Chondrocyte (in vitro differentiated cells): ENCODE measurements around the gene AFAP1. TPM values are rescaled to one million over a fixed set of nuclear protein-coding genes. Genes with fewer than 3 reads are reported as not detected.
A peak's percentile ranks its signal among the peaks of the same experiment; 100 is the strongest.

Source experiments
- DNase-seq: peaks from one replicate; pipeline ENCODE4 v3.0.0; 2021; ENCODE audit warnings: mixed read lengths, low spot score
- H3K27ac Mint-ChIP-seq: one replicate; pipeline ENCODE4 v1.8.0; 2021; ENCODE audit warnings: mild to moderate bottlenecking, moderate library complexity, mixed read lengths; ENCODE audit not compliant: unreplicated experiment
- H3K27me3 Mint-ChIP-seq: 2 replicates; pipeline ENCODE4 v1.8.0; 2021; ENCODE audit warnings: low read depth, mixed read lengths
- H3K36me3 Mint-ChIP-seq: 2 replicates; pipeline ENCODE4 v1.8.0; 2021; ENCODE audit warnings: low read depth, mixed read lengths
- H3K4me1 Mint-ChIP-seq: 2 replicates; pipeline ENCODE4 v1.8.0; 2021; ENCODE audit warnings: low read depth, mild to moderate bottlenecking, mixed read lengths
- H3K4me3 Mint-ChIP-seq: one replicate; pipeline ENCODE4 v1.8.0; 2021; ENCODE audit warnings: mild to moderate bottlenecking, moderate library complexity, mixed read lengths; ENCODE audit not compliant: unreplicated experiment
- H3K9me3 Mint-ChIP-seq: 2 replicates; pipeline ENCODE4 v1.8.0; 2021; ENCODE audit warnings: low read depth, mixed read lengths
- total RNA-seq: library from RNA; stranded (reverse); gene quantifications from 3 replicates; pipeline ENCODE4 v1.2.1, GENCODE V29; 2021
- TF ChIP-seq, protein P1 (sequence below): fragments of 200-600 bp; sonication (generic); IDR thresholded peaks from 2 replicates; pipeline ENCODE4 v1.5.0; 2021; ENCODE audit warnings: antibody characterized with exemption, mild to moderate bottlenecking, moderate library complexity

The AFAP1 gene
- total RNA-seq, 1 donor from 2014 or later: 118 TPM

GRCh38 chr4:7908668-7909067 lies 31.0 kb downstream of the AFAP1 start:
- Mint-ChIP-seq H3K36me3 (no peaks in the 10 kb centered on the region), H3K4me1 (peaks cover 93% of the 10 kb centered on the region), H3K9me3 (no peaks in the 10 kb centered on the region), H3K27ac (no peak overlapping the region), H3K4me3 (no peak overlapping the region), H3K27me3 (no peaks in the 10 kb centered on the region)
- TF ChIP-seq, protein P1, sequence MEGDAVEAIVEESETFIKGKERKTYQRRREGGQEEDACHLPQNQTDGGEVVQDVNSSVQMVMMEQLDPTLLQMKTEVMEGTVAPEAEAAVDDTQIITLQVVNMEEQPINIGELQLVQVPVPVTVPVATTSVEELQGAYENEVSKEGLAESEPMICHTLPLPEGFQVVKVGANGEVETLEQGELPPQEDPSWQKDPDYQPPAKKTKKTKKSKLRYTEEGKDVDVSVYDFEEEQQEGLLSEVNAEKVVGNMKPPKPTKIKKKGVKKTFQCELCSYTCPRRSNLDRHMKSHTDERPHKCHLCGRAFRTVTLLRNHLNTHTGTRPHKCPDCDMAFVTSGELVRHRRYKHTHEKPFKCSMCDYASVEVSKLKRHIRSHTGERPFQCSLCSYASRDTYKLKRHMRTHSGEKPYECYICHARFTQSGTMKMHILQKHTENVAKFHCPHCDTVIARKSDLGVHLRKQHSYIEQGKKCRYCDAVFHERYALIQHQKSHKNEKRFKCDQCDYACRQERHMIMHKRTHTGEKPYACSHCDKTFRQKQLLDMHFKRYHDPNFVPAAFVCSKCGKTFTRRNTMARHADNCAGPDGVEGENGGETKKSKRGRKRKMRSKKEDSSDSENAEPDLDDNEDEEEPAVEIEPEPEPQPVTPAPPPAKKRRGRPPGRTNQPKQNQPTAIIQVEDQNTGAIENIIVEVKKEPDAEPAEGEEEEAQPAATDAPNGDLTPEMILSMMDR: no peak
- no peak for DNase-seq

- H3K27ac Mint-ChIP-seq: peak overlapping the region; percentile 100
- H3K4me3 Mint-ChIP-seq: no peak overlapping the region
- H3K36me3 Mint-ChIP-seq: no peaks in the 10 kb centered on the region
- no peaks in the 10 kb centered on the region for H3K27me3 Mint-ChIP-seq
- DNase-seq: no peak
- H3K4me1 Mint-ChIP-seq: peaks cover 95% of the 10 kb centered on the region
- TF ChIP-seq, protein P1: no peak
- H3K9me3 Mint-ChIP-seq: no peaks in the 10 kb centered on the region
Observed at GRCh38 chr4:7907142-7907541, 32.5 kb downstream of the AFAP1 start.

DNA sequence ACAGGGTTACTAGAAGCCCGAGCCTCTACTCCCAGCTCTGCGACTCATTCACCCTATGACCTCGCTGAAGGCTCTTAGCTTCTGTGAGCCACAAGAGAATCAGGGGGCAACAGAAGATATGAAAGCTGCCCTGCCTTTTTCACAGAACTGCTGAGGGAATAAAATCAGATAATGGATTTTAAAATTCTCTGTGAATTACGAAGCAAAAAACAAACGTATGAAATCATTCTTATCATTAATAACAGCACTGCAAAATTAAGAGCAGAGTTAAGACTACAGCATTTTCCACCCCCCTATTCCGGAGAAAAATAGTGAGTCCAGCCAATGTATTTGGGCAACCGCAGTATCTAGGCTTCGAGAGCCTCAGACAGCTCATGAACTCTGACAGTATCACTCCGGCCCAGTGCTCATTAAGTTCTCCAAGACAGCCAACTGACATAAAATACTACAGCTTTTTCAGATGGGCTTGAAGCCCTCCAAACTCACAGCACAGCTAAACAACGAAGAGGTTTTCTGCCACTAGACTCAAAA lies 33.4 kb downstream of the AFAP1 start:
- no peaks in the 10 kb centered on the region for H3K36me3 Mint-ChIP-seq
- H3K4me3 Mint-ChIP-seq: peak overlapping the region; percentile 57
- H3K27ac Mint-ChIP-seq: peak overlapping the region; percentile 100
- peaks cover 95% of the 10 kb centered on the region for H3K4me1 Mint-ChIP-seq
- TF ChIP-seq, protein P1: no peak
- no peak for DNase-seq
- no peaks in the 10 kb centered on the region for H3K27me3 Mint-ChIP-seq
- no peaks in the 10 kb centered on the region for H3K9me3 Mint-ChIP-seq

DNA sequence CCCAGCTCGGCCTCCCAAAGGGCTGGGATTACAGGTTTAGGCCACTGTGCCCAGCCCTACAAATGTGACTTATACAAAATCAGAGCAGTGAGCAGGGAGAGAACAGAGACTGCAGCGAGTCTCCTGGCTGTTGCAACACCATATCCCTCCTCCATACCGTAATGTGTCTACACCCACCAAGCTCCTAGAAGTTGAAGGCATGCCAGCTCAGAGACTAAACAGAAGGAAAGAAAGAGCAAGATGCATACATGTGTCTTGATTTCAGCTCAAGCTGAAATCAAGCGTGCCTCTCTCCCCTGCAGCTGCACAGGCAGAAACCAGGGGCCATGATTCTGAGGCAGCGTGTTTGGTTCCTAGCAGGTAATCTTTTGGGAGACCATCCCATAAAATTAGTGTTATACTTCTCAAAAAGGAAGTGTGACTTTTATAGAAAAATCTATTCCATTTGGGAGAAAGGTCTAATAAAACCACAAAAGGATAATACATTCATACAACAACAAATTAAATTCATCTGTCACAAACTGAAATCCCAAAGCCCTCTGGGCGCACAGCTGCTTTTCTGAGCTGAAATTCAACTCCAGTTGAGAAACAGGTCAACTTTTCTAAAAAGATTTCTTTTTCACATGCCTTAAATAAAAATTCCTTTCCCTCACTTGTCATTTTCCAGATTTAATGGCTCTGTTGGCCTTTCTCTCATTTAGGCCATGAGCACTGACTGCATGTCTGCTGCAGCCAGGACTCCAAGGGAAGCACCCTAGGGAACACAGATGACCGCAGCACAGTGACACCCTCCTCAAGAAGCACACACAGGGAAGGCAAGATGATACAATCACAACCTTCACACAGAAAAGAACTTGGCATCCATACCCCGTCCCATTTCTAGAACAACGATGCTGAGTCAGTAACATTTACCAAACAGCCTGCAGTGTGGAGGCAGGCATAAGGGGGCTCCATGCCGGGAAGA lies 34.4 kb downstream of the AFAP1 start:
- Mint-ChIP-seq H3K9me3 (no peaks in the 10 kb centered on the region), H3K4me1 (peaks cover 95% of the 10 kb centered on the region), H3K36me3 (no peaks in the 10 kb centered on the region), H3K4me3 (peak overlapping the region; percentile 57), H3K27me3 (no peaks in the 10 kb centered on the region), H3K27ac (peak overlapping the region; percentile 100)
- DNase-seq: no peak
- TF ChIP-seq, protein P1: no peak

DNA sequence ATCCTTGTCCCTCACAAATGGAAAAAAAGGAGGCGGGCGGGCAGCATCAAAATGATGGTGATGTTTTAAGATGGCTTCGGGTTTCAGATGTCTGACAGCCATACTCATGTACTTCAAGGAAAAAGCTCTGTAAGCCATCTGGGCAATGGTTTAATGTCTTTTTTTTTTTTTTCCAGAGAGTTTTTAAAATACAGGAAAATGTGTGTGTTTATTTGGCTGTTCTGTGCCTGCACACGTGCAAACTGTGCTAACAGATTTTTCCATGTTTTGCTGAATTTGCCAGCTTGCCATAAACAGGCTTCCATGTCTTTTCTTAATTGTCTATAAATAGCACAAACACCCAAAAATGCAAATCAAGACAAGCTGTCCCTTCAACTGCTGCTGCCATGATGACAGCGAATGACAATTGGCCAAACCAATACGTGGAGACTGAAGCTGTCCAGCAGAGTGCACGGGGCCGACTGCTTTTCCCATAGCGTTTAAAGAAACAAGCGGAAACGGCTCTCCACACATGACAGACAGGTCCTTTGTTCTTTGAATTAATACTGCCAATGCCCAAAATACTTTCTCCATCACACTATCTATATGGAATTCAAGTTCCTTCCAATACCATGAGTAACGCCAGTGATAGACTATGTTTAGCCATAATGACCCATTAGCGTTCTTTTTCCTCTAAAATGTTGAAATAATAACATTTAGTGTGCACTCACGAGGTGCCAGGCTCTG lies 35.7 kb downstream of the AFAP1 start:
- Mint-ChIP-seq H3K27ac (peak overlapping the region; percentile 100), H3K27me3 (no peaks in the 10 kb centered on the region), H3K9me3 (no peaks in the 10 kb centered on the region), H3K4me1 (peaks cover 93% of the 10 kb centered on the region), H3K36me3 (no peaks in the 10 kb centered on the region), H3K4me3 (peak overlapping the region; percentile 43)
- no peak for DNase-seq
- TF ChIP-seq, protein P1: no peak
